ENCODE measurements around the gene CSTF1. TPM values are rescaled to one million over a fixed set of nuclear protein-coding genes. Genes with fewer than 3 reads are reported as not detected.

The CSTF1 gene
- total and polyA plus RNA-seq, 12 donors: 5.1 to 53.1 (median 32.8) TPM

DNA sequence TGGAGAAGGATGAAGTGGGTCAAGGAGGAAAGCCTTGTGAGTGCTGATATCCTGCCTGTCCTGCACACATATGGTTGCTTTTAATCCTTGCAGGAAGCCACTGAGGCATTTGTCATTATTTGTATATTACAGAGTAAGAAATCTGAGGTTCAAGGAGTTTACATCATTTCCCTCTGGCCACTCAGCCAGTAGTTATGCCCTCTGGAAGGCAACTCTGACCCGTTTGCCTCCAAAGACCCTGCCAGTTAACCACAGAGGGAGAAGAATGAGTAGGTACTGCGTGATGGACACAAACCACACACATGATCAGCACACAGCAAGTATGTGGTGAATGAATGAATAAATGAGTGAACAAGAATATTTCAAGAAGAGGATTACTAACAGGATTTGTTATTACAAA, 41.6 kb upstream of the CSTF1 start:
- Histone ChIP-seq H3K36me3 (replicated peaks in 1 of 2) (no peaks in the 10 kb centered on the region), H3K27me3 (no peaks in the 10 kb centered on the region), H3K9me3 (replicated peaks in 1 of 3) (no peaks in the 10 kb centered on the region), H3K4me1 (replicated peaks in 1 of 2) (peaks cover 0 to 7% of the 10 kb centered on the region in 2 donors), H3K27ac (no peak overlapping the region), H3K4me3 (no peak overlapping the region)
- TF ChIP-seq POLR2A (IDR thresholded peaks at IDR 0.05): no peak
- TF ChIP-seq, protein P1, sequence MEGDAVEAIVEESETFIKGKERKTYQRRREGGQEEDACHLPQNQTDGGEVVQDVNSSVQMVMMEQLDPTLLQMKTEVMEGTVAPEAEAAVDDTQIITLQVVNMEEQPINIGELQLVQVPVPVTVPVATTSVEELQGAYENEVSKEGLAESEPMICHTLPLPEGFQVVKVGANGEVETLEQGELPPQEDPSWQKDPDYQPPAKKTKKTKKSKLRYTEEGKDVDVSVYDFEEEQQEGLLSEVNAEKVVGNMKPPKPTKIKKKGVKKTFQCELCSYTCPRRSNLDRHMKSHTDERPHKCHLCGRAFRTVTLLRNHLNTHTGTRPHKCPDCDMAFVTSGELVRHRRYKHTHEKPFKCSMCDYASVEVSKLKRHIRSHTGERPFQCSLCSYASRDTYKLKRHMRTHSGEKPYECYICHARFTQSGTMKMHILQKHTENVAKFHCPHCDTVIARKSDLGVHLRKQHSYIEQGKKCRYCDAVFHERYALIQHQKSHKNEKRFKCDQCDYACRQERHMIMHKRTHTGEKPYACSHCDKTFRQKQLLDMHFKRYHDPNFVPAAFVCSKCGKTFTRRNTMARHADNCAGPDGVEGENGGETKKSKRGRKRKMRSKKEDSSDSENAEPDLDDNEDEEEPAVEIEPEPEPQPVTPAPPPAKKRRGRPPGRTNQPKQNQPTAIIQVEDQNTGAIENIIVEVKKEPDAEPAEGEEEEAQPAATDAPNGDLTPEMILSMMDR (IDR thresholded peaks at IDR 0.05): no peak
- intact Hi-C loops (cut with DNase I): no loop called here
- 74 to 86% (median 81%) methylated on average over 2 of the region's 2 CpGs for WGBS, 4 donors
- DNase-seq: no peak

- intact Hi-C loops (cut with DNase I): no loop called here
- Histone ChIP-seq H3K36me3 (replicated peaks in 1 of 2) (no peaks in the 10 kb centered on the region), H3K9me3 (replicated peaks in 1 of 3) (no peaks in the 10 kb centered on the region), H3K4me3 (no peak overlapping the region), H3K27ac (no peak overlapping the region), H3K27me3 (no peaks in the 10 kb centered on the region), H3K4me1 (replicated peaks in 1 of 2) (peaks cover 0 to 7% of the 10 kb centered on the region in 2 donors)
- TF ChIP-seq, protein P1 (IDR thresholded peaks at IDR 0.05): no peak
- TF ChIP-seq POLR2A (IDR thresholded peaks at IDR 0.05): no peak
- WGBS, 4 donors: 64 to 77% (median 70%) methylated on average over 5 of the region's 5 CpGs
- DNase-seq: no peak
Observed at GRCh38 chr20:56352345-56353055, 39.9 kb upstream of the CSTF1 start.

GRCh38 chr20:56353356-56353755, 39.1 kb upstream of the CSTF1 start:
- Histone ChIP-seq H3K4me1 (replicated peaks in 1 of 2) (peaks cover 0 to 6% of the 10 kb centered on the region in 2 donors), H3K27me3 (no peaks in the 10 kb centered on the region), H3K9me3 (replicated peaks in 1 of 3) (no peaks in the 10 kb centered on the region), H3K27ac (no peak overlapping the region), H3K36me3 (replicated peaks in 1 of 2) (no peaks in the 10 kb centered on the region), H3K4me3 (no peak overlapping the region)
- intact Hi-C loops (cut with DNase I): no loop called here
- TF ChIP-seq, protein P1 (IDR thresholded peaks at IDR 0.05): no peak
- no peak for TF ChIP-seq POLR2A (IDR thresholded peaks at IDR 0.05)
- no peak for DNase-seq
- 81 to 87% (median 85%) methylated on average over 4 of the region's 4 CpGs for WGBS, 4 donors

DNA sequence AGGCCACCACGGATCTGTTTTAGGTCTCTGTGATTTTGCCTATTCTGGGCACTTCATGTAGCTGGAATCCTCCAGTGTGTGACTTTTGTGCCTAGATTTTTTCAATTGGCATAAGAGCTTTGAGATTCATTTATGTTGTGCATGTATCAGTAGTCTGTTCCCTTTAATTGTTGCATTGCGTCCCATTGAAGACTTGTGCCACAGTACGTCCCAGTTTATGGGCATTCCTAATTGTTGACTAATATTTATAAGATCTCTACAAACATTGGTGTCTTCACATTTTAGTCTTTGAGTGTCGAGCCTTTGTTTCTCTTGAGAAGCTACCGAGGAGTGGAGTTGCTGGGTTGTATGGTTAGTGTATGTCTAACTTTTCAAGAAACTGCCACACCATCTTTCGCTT, 34.4 kb upstream of the CSTF1 start:
- Histone ChIP-seq H3K27ac (no peak overlapping the region), H3K4me3 (peak overlapping the region in 2 of 4 donors; percentile 16 to 98), H3K4me1 (replicated peaks in 1 of 2) (peaks cover 18 to 39% of the 10 kb centered on the region in 2 donors), H3K9me3 (replicated peaks in 1 of 3) (no peaks in the 10 kb centered on the region), H3K36me3 (replicated peaks in 1 of 2) (no peaks in the 10 kb centered on the region), H3K27me3 (no peaks in the 10 kb centered on the region)
- TF ChIP-seq, protein P1 (IDR thresholded peaks at IDR 0.05): no peak
- no peak for TF ChIP-seq POLR2A (IDR thresholded peaks at IDR 0.05)
- 61 to 73% (median 64%) methylated on average over 6 of the region's 6 CpGs for WGBS, 4 donors
- intact Hi-C loops (cut with DNase I): no loop called here
- DNase-seq: no peak

All from adrenal gland (tissue), 12 donors.